ENCODE results near the gene ENDOD1. TPM values are rescaled to one million over a fixed set of nuclear protein-coding genes. Genes with fewer than 3 reads are reported as not detected.

The ENDOD1 gene
- total and polyA plus RNA-seq, 4 donors = 10.4 to 55.1 (median 25.0) TPM

DNA sequence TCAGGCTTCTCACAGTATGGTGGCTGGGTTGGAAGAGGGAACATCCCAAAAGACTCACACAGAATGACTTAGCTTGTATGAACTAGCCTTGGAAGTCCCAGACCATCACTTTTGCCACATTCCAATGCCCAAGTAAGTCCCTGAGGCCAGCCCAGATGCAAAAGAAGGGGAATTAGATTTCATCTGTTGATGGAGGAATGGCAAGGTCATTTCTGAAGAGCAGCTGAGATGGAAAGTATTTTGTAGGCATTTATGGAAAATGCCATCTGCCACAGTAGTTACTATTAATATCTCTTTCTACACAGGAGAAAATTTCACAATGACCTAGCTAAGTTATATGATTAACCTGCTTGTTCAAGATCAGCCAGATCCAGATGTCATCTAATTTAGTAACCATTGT is 58.8 kb downstream of the ENDOD1 start:
- ATAC-seq (ENCODE audit: insufficient read depth, low FRiP score) (no peak), DNase-seq (no peak)
- Histone ChIP-seq H3K27me3 (ENCODE audit: control insufficient read depth in 3 of 3, insufficient read depth in 3 of 3, low read length in 2 of 3) (no peaks in the 10 kb centered on the region), H3K9ac (ENCODE audit: insufficient read depth in 1 of 2, low read length in 2 of 2) (no peak overlapping the region), H3K4me3 (no peak overlapping the region), H3K27ac (ENCODE audit: low read depth in 1 of 2, low read length in 1 of 2) (no peak overlapping the region), H3K9me3 (ENCODE audit: control insufficient read depth in 4 of 4, insufficient read depth in 3 of 4, low read length in 3 of 4) (no peaks in the 10 kb centered on the region), H3K4me1 (ENCODE audit: control insufficient read depth in 5 of 5, insufficient read depth in 5 of 5, low read length in 5 of 5) (peaks cover 0 to 18% (median 7%) of the 10 kb centered on the region in 5 donors), H3K36me3 (ENCODE audit: control insufficient read depth in 4 of 4, insufficient read depth in 4 of 4, low read length in 4 of 4) (no peaks in the 10 kb centered on the region)
- TF ChIP-seq, protein P1, sequence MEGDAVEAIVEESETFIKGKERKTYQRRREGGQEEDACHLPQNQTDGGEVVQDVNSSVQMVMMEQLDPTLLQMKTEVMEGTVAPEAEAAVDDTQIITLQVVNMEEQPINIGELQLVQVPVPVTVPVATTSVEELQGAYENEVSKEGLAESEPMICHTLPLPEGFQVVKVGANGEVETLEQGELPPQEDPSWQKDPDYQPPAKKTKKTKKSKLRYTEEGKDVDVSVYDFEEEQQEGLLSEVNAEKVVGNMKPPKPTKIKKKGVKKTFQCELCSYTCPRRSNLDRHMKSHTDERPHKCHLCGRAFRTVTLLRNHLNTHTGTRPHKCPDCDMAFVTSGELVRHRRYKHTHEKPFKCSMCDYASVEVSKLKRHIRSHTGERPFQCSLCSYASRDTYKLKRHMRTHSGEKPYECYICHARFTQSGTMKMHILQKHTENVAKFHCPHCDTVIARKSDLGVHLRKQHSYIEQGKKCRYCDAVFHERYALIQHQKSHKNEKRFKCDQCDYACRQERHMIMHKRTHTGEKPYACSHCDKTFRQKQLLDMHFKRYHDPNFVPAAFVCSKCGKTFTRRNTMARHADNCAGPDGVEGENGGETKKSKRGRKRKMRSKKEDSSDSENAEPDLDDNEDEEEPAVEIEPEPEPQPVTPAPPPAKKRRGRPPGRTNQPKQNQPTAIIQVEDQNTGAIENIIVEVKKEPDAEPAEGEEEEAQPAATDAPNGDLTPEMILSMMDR (IDR thresholded peaks at IDR 0.05; ENCODE audit: control extremely low read depth, extremely low read depth) = no peak

- Histone ChIP-seq H3K9me3 (ENCODE audit: control insufficient read depth in 4 of 4, insufficient read depth in 3 of 4, low read length in 3 of 4) (no peaks in the 10 kb centered on the region), H3K9ac (ENCODE audit: insufficient read depth in 1 of 2, low read length in 2 of 2) (no peak overlapping the region), H3K27ac (ENCODE audit: low read depth in 1 of 2, low read length in 1 of 2) (peak overlapping the region in 1 of 2 donors; percentile 17), H3K4me3 (no peak overlapping the region), H3K4me1 (ENCODE audit: control insufficient read depth in 5 of 5, insufficient read depth in 5 of 5, low read length in 5 of 5) (peaks cover 0 to 18% (median 8%) of the 10 kb centered on the region in 5 donors), H3K27me3 (ENCODE audit: control insufficient read depth in 3 of 3, insufficient read depth in 3 of 3, low read length in 2 of 3) (no peaks in the 10 kb centered on the region), H3K36me3 (ENCODE audit: control insufficient read depth in 4 of 4, insufficient read depth in 4 of 4, low read length in 4 of 4) (no peaks in the 10 kb centered on the region)
- no peak for ATAC-seq (ENCODE audit: insufficient read depth, low FRiP score)
- TF ChIP-seq, protein P1 (IDR thresholded peaks at IDR 0.05; ENCODE audit: control extremely low read depth, extremely low read depth) = no peak
- no peak for DNase-seq
- 55 to 60% methylated on average over 2 of the region's 2 CpGs for WGBS, 2 donors
Measured at GRCh38 chr11:95148938-95149337, 59.3 kb downstream of the ENDOD1 start.

- peaks cover 0 to 18% (median 8%) of the 10 kb centered on the region in 5 donors for H3K4me1 ChIP-seq (ENCODE audit: control insufficient read depth in 5 of 5, insufficient read depth in 5 of 5, low read length in 5 of 5)
- TF ChIP-seq, protein P1 (IDR thresholded peaks at IDR 0.05; ENCODE audit: control extremely low read depth, extremely low read depth) = no peak
- ATAC-seq (ENCODE audit: insufficient read depth, low FRiP score) (no peak), DNase-seq (peak; percentile 46 to 68 (median 64))
- no peak overlapping the region for H3K4me3 ChIP-seq
- 40 to 42% methylated on average over 23 of the region's 23 CpGs for WGBS, 2 donors
- H3K36me3 ChIP-seq (ENCODE audit: control insufficient read depth in 4 of 4, insufficient read depth in 4 of 4, low read length in 4 of 4) = no peaks in the 10 kb centered on the region
- H3K27me3 ChIP-seq (ENCODE audit: control insufficient read depth in 3 of 3, insufficient read depth in 3 of 3, low read length in 2 of 3) = no peaks in the 10 kb centered on the region
- H3K9ac ChIP-seq (ENCODE audit: insufficient read depth in 1 of 2, low read length in 2 of 2) = peak overlapping the region in 1 of 2 donors; percentile 24
- peak overlapping the region; percentile 49 to 94 for H3K27ac ChIP-seq (ENCODE audit: low read depth in 1 of 2, low read length in 1 of 2)
- H3K9me3 ChIP-seq (ENCODE audit: control insufficient read depth in 4 of 4, insufficient read depth in 3 of 4, low read length in 3 of 4) = no peaks in the 10 kb centered on the region
Measured at GRCh38 chr11:95149651-95150364, 60.2 kb downstream of the ENDOD1 start.
